Fibroblast of skin of back (primary cell): Measurements from ENCODE around the gene AKR1C1.
"Not testable (repeated sequence)": the region's sequence is repeated elsewhere in the genome, so short reads cannot be mapped to it uniquely, and the experiment has no call there.

Source experiments
- DNase-seq: peaks from one replicate; pipeline ENCODE4 v3.0.0-alpha.2; 2013

Gene AKR1C1

GRCh38 chr10:4984223-4984622, 21.0 kb downstream of the AKR1C1 start:
- no peak for DNase-seq

- DNase-seq = peak; percentile 27
Measured at GRCh38 chr10:4984971-4985594, 21.9 kb downstream of the AKR1C1 start.

- not testable (repeated sequence) for DNase-seq
Measured at GRCh38 chr10:4988000-4988641, 24.9 kb downstream of the AKR1C1 start.

GRCh38 chr10:4990217-4990616, 27.0 kb downstream of the AKR1C1 start:
- DNase-seq = no peak

- DNase-seq = not testable (repeated sequence)
Measured at GRCh38 chr10:4991463-4991862, 28.2 kb downstream of the AKR1C1 start.

GRCh38 chr10:4992564-4992963, 29.3 kb downstream of the AKR1C1 start:
- DNase-seq = not testable (repeated sequence)

GRCh38 chr10:4994260-4994659, 31.0 kb downstream of the AKR1C1 start:
- DNase-seq = not testable (repeated sequence)

- DNase-seq = no peak
Measured at GRCh38 chr10:4998671-4999070, 35.5 kb downstream of the AKR1C1 start.

- DNase-seq = no peak
Measured at GRCh38 chr10:5002013-5002727, 39.0 kb downstream of the AKR1C1 start.

GRCh38 chr10:5003127-5004029, 40.2 kb downstream of the AKR1C1 start, which contains the start of gene AKR1C2:
Gene AKR1C2 (minus strand): TSS chr10:5003857. CDS start chr10:5003835, 22 bp downstream.
- not testable (repeated sequence) for DNase-seq

- not testable (repeated sequence) for DNase-seq
Measured at GRCh38 chr10:5004030-5004385, 40.8 kb downstream of the AKR1C1 start.

GRCh38 chr10:5004501-5004900, 41.3 kb downstream of the AKR1C1 start:
- DNase-seq = not testable (repeated sequence)

- DNase-seq = not testable (repeated sequence)
Measured at GRCh38 chr10:5008857-5009548, 45.8 kb downstream of the AKR1C1 start.

GRCh38 chr10:5010043-5010442, 46.8 kb downstream of the AKR1C1 start:
- not testable (repeated sequence) for DNase-seq

- not testable (repeated sequence) for DNase-seq
Measured at GRCh38 chr10:5011392-5011791, 48.2 kb downstream of the AKR1C1 start.

- DNase-seq = no peak
Measured at GRCh38 chr10:5012595-5012994, 49.4 kb downstream of the AKR1C1 start.

- no peak for DNase-seq
Measured at GRCh38 chr10:5013385-5013784, 50.2 kb downstream of the AKR1C1 start.

GRCh38 chr10:5014200-5014910, 51.1 kb downstream of the AKR1C1 start:
- DNase-seq = not testable (repeated sequence)

GRCh38 chr10:5014936-5015335, 51.7 kb downstream of the AKR1C1 start:
- no peak for DNase-seq

- DNase-seq = no peak
Measured at GRCh38 chr10:5018134-5018533, 54.9 kb downstream of the AKR1C1 start.

- DNase-seq = peak; percentile 57
Measured at GRCh38 chr10:5018671-5019277, 55.6 kb downstream of the AKR1C1 start.
